Measurements from ENCODE around the gene STMN3.
"Not testable (repeated sequence)": the region's sequence is repeated elsewhere in the genome, so short reads cannot be mapped to it uniquely, and the experiment has no call there.

The STMN3 gene

GRCh38 chr20:63675681-63676368 lies 22.6 kb upstream of the STMN3 start:
- no peak for DNase-seq

GRCh38 chr20:63673951-63674350 lies 20.7 kb upstream of the STMN3 start:
- DNase-seq, result no peak

DNA sequence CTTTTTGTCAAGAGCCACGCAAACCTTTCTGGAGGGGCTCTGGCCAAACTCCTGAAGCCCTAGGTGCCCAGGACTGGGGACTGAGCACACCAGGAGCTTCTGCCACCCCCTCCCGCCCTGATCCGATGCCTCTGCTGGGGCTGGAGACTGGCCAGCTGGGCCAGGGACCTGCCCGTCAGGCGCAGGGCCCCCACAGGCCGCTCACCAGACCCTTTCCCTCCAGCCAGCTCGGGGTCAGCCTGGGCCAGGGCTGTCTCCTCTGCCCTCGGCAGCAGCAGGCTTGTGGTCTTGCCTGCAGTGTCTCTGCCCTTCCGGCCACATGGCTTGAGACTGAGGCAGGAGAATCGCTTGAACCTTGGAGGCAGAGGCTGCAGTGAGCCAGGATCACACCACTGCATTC lies 19.4 kb upstream of the STMN3 start:
- no peak for DNase-seq

GRCh38 chr20:63671695-63672094 lies 18.5 kb upstream of the STMN3 start:
- not testable (repeated sequence) for DNase-seq

DNA sequence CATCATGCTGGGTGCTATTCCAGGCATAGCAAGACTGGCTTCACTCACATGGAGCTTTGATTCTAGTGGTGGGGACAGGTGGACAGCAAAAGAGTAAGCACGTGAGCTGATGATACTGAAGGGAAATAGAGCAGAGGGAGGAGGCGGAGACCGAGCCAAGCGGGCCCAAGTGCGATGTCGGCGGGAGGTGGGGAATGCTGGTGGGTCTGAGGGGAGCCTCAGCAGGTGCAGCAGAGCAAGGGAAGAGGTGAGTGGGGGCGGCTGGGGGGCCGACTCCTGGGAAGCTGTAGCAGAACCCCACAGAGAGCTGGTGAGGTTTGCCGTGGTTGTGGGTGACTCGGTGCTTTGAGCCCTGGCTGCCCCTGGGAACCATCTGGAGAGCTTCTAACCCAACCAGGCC lies 15.1 kb upstream of the STMN3 start:
- DNase-seq, result no peak

- DNase-seq, result no peak
Observed at GRCh38 chr20:63667858-63668257, 14.6 kb upstream of the STMN3 start.

- no peak for DNase-seq
Observed at GRCh38 chr20:63665708-63666107, 12.5 kb upstream of the STMN3 start.

GRCh38 chr20:63664861-63665594 lies 11.8 kb upstream of the STMN3 start:
- DNase-seq, result no peak

GRCh38 chr20:63664143-63664851 lies 11.1 kb upstream of the STMN3 start:
- no peak for DNase-seq

GRCh38 chr20:63663332-63664066 lies 10.3 kb upstream of the STMN3 start:
- DNase-seq, result no peak

- no peak for DNase-seq
Observed at GRCh38 chr20:63662813-63663189, 9.6 kb upstream of the STMN3 start.

- DNase-seq, result no peak
Observed at GRCh38 chr20:63661959-63662812, 9.0 kb upstream of the STMN3 start.

DNA sequence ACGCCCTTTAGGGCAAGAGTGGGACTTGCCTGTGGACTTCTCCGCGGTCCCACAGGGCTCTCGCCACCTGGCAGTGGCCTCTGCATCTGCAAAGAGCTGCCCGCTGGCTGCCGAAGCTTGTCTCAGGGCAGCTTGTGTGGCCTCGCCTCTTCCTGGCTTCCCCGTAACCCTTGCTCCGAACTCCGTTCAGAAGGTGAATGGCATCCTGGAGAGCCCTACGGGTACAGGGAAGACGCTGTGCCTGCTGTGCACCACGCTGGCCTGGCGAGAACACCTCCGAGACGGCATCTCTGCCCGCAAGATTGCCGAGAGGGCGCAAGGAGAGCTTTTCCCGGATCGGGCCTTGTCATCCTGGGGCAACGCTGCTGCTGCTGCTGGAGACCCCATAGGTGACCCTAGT lies 7.9 kb upstream of the STMN3 start:
- DNase-seq, result no peak

- DNase-seq, result no peak
Observed at GRCh38 chr20:63660622-63661021, 7.4 kb upstream of the STMN3 start.

- DNase-seq, result not testable (repeated sequence)
Observed at GRCh38 chr20:63660174-63660573, 7.0 kb upstream of the STMN3 start.

DNA sequence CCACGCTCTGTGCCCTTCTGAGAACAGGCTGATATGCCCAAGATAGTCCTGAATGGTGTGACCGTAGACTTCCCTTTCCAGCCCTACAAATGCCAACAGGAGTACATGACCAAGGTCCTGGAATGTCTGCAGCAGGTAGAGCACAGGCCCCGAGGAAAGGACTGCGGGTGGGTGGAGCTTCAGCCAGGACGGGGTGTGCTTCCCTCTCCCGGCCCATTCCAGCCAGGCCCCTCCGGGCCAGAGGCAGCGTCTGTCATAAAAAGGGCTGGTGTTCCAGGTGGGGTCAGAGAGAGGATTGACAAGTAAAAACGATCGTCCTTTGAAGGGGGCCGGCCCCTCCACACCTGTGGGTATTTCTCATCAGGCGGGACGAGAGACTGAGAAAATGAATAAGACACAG lies 6.1 kb upstream of the STMN3 start:
- no peak for DNase-seq

DNA sequence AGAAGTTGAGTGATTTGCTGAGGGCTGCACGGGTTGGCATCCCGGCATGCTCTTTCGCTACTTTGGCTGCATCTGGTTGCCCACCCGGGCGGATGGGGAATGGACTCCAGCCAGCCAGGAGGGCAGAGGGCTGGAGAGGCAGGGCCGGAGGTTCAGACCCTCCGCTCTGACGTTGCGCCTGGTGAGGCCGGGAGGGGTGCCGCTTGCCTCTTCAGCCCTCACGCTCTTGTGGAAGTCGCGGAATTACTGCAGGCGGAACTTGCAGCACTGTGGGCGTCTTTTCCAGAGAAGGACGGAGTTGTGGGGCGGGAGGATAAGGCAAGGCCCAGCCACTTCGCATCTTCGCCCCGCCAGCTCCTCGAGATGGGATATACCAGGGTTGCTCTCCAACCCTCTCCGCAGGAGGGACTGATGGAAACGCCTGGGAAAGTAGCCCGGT lies 5.5 kb upstream of the STMN3 start:
- peak in 1 of 2 donors; percentile 46 for DNase-seq

DNA sequence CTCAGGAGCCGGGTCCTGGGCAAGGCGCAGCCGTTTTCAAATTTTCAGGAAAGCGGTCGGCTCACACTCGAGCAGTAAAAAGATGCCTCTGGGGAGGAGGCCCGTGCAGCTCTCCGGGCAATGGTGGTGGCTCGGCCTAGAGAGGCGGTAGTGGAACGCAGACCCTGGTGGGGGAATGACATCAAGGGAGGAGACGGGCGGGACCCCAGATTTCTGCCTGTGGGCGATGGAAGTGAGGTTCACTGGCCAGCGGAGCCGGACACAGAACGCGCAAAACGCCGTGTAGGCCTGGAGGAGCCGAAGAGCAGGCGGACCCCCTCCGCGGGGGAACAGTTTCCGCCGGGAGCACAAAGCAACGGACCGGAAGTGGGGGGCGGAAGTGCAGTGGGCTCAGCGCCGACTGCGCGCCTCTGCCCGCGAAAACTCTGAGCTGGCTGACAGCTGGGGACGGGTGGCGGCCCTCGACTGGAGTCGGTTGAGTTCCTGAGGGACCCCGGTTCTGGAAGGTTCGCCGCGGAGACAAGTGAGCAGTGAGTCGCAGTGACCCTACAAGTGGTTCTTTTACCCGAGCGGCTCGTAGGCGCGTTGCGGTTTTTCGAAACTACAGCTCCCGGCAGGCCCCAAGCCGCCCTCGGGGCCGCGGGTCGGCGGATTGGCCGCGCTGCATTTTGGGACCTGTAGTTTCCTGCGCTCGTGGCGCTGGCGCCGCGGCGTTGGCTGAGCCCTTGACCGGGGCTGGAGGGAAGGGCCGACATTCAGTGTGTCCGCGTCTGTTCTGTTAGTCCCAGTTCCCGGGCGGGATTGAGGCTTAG lies 4.9 kb upstream of the STMN3 start, which contains the start of gene RTEL1:
Gene RTEL1, plus strand, starts transcription at position 376 of the 812 bp plus-strand sequence. CDS start 1,091 bp downstream, outside the sequence.
- peak; percentile 90 to 91 for DNase-seq

DNA sequence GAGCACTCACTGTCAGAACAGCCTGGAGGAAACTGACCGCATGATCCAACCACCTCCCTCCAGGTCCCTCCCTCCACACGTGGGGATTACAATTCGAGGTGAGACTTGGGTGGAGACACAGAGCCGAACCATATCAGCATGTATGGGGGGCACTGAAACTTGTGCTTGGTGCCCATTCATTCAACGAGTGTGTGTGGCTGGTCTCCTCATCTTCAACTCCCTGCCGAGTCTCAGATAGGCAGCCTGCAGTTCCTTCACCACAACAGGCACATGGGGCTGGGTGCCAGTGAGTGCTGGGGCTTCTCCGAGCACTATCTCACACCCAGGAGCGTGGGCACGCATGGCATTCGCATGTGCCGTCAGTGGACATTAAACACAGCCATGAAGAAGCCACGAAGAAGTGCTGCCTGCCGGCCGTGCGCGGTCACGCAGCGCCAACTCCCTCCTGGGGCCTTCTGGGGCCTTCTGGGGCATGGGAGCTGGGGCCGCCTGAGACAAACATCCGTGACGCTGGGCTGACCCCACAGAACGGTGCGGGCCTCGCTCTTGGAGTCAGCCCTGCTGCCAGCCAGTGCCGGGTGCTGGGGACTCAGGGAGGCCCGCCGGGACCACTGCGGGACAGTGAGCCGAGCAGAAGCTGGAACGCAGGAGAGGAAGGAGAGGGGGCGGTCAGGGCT lies 4.2 kb upstream of the STMN3 start:
- no peak for DNase-seq

DNA sequence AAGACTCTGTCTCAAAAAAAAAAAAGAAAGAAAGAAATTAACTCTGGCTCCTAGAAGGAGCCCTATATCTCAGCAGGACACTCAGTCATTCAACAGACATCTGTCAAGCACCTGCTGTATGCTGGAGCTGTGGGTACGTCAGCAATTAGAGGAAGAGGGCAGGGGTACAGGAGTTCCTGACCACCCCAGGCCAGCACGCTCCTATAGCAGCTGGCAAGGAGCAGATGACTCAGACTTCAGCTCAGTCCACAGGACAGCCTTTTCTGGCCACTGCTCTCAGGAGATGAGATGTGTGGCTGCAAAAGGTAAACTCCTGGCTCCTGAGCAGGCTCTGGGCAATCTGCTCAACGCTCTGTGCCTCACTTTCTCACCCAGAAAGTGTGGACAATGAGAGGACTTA lies 3.2 kb upstream of the STMN3 start:
- DNase-seq, result no peak

DNA sequence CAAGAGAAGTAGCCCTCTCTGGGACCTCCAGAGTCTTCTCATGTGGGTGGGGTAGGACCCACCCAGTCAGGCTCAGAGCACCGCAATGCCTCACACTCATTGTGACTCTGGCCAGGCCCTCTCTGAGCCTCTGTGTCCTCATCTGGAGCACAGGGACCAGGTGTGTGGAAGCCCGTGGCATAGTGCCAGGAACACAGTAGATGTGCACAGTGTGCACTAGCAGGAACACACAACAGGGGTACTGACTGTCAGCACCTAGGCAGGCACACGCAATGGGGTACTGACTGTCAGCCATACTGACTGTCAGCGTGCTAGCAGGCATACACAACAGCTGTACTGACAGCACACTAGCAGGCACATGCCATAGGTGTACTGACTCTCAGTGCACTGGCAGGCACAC lies 2.0 kb upstream of the STMN3 start:
- DNase-seq, result no peak

Data from stimulated activated CD4-positive, alpha-beta T cell treated with anti-CD3 and anti-CD28 coated beads, Interleukin-2, amount 100 ng/mL, for 24 hours (primary cell).